Measurements from ENCODE around the gene PIEZO1. TPM values are rescaled to one million over a fixed set of nuclear protein-coding genes. Genes with fewer than 3 reads are reported as not detected.

PIEZO1 gene
- polyA plus RNA-seq, 2 of the 4 experiments (the other 2 are of a cell fraction) = 26.1 to 84.7 TPM

DNA sequence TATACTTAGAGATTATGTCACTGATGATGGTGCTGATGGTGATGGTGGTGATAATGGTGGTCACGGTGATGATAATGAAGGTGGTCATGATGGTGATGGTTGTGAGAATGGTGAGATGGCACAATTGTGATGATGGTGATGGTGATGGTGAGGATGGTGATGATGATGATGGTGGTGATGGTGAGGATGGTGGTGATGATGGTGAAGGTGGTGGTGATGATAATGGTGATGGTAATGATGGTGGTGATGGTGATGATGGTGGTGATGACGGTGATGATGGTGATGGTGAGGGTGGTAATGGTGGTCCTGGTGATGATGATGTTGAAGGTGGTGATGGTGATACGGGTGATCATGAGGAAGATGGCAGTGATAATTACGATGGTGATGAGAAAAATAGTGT lies 13.1 kb upstream of the PIEZO1 start:
- no peak overlapping the region for H3K4me2 ChIP-seq
- ChIA-PET POLR2A (no interaction called here), CTCF (interaction anchor here (1.1 to 6.2 kb wide), 4 partner anchors 12 to 61 kb away, joined by 3 to 41 read pairs (median 9); partner anchors contain the start of gene PIEZO1)
- no peak for TF ChIP-seq ZNF302 (CRISPR knock-in tag; IDR thresholded peaks at IDR 0.05)
- TF ChIP-seq, protein P1, sequence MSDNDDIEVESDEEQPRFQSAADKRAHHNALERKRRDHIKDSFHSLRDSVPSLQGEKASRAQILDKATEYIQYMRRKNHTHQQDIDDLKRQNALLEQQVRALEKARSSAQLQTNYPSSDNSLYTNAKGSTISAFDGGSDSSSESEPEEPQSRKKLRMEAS (IDR thresholded peaks at IDR 0.05) = no peak
- no peak for TF ChIP-seq EP300 (IDR thresholded peaks at IDR 0.05)
- no peak for TF ChIP-seq MAZ (IDR thresholded peaks at IDR 0.05; ENCODE audit: borderline replicate concordance, low read depth, low read length)
- TF ChIP-seq, protein P2, sequence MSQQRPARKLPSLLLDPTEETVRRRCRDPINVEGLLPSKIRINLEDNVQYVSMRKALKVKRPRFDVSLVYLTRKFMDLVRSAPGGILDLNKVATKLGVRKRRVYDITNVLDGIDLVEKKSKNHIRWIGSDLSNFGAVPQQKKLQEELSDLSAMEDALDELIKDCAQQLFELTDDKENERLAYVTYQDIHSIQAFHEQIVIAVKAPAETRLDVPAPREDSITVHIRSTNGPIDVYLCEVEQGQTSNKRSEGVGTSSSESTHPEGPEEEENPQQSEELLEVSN (IDR thresholded peaks at IDR 0.05; ENCODE audit: borderline replicate concordance, low read depth) = no peak
- no peak for TF ChIP-seq NPAS2 (CRISPR knock-in tag; IDR thresholded peaks at IDR 0.05; ENCODE audit: borderline replicate concordance)
- TF ChIP-seq CEBPB (IDR thresholded peaks at IDR 0.05) = no peak
- H3K9me3 ChIP-seq = no peaks in the 10 kb centered on the region
- no peak for DNase-seq (ENCODE audit: low read depth in 1 of 2, low spot score in 1 of 2)
- no peaks in the 10 kb centered on the region for H3K4me1 ChIP-seq
- FAIRE-seq = no peak
- ATAC-seq = no peak
- WGBS (ENCODE audit: missing lambda C conversion rate) = 92% methylated on average over 4 of the region's 4 CpGs
- no peak overlapping the region for H3K4me3 ChIP-seq
- no peak overlapping the region for H3K27ac ChIP-seq

DNA sequence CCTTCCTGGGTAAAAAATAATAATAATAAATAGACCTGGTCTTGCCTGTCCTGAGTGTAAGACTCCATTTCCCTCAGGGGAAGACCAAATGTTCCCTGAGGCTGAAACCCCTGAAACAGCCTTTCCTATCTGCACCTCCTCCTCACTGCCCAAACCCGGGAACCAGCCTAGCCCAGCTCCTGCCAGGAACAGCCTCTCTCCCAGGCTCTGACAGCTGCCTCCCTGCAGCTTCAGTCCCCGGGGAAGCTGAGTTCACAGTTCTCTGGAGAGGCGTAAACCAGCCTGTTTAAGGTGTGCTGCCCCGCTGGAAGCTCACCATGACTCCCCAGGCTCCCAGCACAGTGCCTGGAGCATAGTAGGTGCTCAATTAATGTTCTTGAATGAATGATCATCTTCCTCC lies 11.3 kb upstream of the PIEZO1 start:
- no peak overlapping the region for H3K4me3 ChIP-seq
- DNase-seq (ENCODE audit: low read depth in 1 of 2, low spot score in 1 of 2) (no peak), ATAC-seq (no peak), FAIRE-seq (no peak)
- ChIA-PET POLR2A (interaction anchor here (1.1 kb wide), 1 partner anchor 14 kb away, joined by 3 read pairs; no protein-coding TSS in a partner anchor), CTCF (interaction anchor here (0.6 to 6.2 kb wide), 5 partner anchors 10 to 379 kb away, joined by 3 to 41 read pairs (median 5); partner anchors contain the start of gene PIEZO1)
- 50% methylated on average over 3 of the region's 4 CpGs for WGBS (ENCODE audit: missing lambda C conversion rate)
- no peak overlapping the region for H3K27ac ChIP-seq
- H3K4me1 ChIP-seq = no peaks in the 10 kb centered on the region
- H3K9me3 ChIP-seq = no peaks in the 10 kb centered on the region
- no peak overlapping the region for H3K4me2 ChIP-seq
- TF ChIP-seq FOSL2 (IDR thresholded peaks at IDR 0.05) (no peak), FOSL2 (CRISPR knock-in tag; IDR thresholded peaks at IDR 0.05) (no peak), ZNF302 (CRISPR knock-in tag; IDR thresholded peaks at IDR 0.05) (no peak), RFX5 (IDR thresholded peaks at IDR 0.05) (no peak), JUNB (IDR thresholded peaks at IDR 0.05) (no peak)
- TF ChIP-seq, protein P3, sequence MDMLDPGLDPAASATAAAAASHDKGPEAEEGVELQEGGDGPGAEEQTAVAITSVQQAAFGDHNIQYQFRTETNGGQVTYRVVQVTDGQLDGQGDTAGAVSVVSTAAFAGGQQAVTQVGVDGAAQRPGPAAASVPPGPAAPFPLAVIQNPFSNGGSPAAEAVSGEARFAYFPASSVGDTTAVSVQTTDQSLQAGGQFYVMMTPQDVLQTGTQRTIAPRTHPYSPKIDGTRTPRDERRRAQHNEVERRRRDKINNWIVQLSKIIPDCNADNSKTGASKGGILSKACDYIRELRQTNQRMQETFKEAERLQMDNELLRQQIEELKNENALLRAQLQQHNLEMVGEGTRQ (IDR thresholded peaks at IDR 0.05) = no peak
- TF ChIP-seq, protein P2 (IDR thresholded peaks at IDR 0.05; ENCODE audit: borderline replicate concordance, low read depth) = no peak
- TF ChIP-seq, protein P4, sequence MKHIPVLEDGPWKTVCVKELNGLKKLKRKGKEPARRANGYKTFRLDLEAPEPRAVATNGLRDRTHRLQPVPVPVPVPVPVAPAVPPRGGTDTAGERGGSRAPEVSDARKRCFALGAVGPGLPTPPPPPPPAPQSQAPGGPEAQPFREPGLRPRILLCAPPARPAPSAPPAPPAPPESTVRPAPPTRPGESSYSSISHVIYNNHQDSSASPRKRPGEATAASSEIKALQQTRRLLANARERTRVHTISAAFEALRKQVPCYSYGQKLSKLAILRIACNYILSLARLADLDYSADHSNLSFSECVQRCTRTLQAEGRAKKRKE (CRISPR knock-in tag; IDR thresholded peaks at IDR 0.05; ENCODE audit: low read depth) = no peak
- TF ChIP-seq, protein P5, sequence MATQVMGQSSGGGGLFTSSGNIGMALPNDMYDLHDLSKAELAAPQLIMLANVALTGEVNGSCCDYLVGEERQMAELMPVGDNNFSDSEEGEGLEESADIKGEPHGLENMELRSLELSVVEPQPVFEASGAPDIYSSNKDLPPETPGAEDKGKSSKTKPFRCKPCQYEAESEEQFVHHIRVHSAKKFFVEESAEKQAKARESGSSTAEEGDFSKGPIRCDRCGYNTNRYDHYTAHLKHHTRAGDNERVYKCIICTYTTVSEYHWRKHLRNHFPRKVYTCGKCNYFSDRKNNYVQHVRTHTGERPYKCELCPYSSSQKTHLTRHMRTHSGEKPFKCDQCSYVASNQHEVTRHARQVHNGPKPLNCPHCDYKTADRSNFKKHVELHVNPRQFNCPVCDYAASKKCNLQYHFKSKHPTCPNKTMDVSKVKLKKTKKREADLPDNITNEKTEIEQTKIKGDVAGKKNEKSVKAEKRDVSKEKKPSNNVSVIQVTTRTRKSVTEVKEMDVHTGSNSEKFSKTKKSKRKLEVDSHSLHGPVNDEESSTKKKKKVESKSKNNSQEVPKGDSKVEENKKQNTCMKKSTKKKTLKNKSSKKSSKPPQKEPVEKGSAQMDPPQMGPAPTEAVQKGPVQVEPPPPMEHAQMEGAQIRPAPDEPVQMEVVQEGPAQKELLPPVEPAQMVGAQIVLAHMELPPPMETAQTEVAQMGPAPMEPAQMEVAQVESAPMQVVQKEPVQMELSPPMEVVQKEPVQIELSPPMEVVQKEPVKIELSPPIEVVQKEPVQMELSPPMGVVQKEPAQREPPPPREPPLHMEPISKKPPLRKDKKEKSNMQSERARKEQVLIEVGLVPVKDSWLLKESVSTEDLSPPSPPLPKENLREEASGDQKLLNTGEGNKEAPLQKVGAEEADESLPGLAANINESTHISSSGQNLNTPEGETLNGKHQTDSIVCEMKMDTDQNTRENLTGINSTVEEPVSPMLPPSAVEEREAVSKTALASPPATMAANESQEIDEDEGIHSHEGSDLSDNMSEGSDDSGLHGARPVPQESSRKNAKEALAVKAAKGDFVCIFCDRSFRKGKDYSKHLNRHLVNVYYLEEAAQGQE (IDR thresholded peaks at IDR 0.05) = no peak
- TF ChIP-seq, protein P6, sequence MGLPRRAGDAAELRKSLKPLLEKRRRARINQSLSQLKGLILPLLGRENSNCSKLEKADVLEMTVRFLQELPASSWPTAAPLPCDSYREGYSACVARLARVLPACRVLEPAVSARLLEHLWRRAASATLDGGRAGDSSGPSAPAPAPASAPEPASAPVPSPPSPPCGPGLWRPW (IDR thresholded peaks at IDR 0.05) = no peak
